Smooth muscle cell (in vitro differentiated cells): ENCODE data around the gene COX4I2. TPM values are rescaled to one million over a fixed set of nuclear protein-coding genes. Genes with fewer than 3 reads are reported as not detected.

Experiments
- DNase-seq: peaks from one replicate; lab custom pipeline; 2025; ENCODE audit not compliant: unreplicated experiment; lab: John Stamatoyannopoulos, UW
- H2AFZ ChIP-seq: fragments of 200-600 bp; sonication (generic); 2 replicates; pipeline ENCODE4 v1.6.0; 2016; ENCODE audit warnings: antibody characterized with exemption, low read depth, mild to moderate bottlenecking
- H3F3A ChIP-seq: fragments of 200-600 bp; sonication (generic); 2 replicates; pipeline ENCODE4 v1.6.0; 2017; ENCODE audit warnings: antibody characterized with exemption, low read depth
- H3K27ac ChIP-seq: fragments of 200-600 bp; sonication (generic); 2 replicates; pipeline ENCODE4 v1.5.1; 2016; ENCODE audit warnings: low read depth, mild to moderate bottlenecking
- H3K27me3 ChIP-seq: fragments of 200-600 bp; sonication (generic); 2 replicates; pipeline ENCODE4 v1.6.1; 2016; ENCODE audit warnings: low read depth, mild to moderate bottlenecking
- H3K36me3 ChIP-seq: fragments of 200-600 bp; sonication (generic); 2 replicates; pipeline ENCODE4 v1.5.1; 2016; ENCODE audit warnings: low read depth
- H3K4me1 ChIP-seq: fragments of 200-600 bp; sonication (generic); 2 replicates; pipeline ENCODE4 v1.5.1; 2016; ENCODE audit warnings: low read depth
- H3K4me2 ChIP-seq: fragments of 200-600 bp; sonication (generic); 2 replicates; pipeline ENCODE4 v1.6.0; 2016; ENCODE audit warnings: mild to moderate bottlenecking
- H3K4me3 ChIP-seq: fragments of 200-600 bp; sonication (generic); 2 replicates; pipeline ENCODE4 v1.5.1; 2016; ENCODE audit warnings: mild to moderate bottlenecking
- H3K79me2 ChIP-seq: fragments of 200-600 bp; sonication (generic); 2 replicates; pipeline ENCODE4 v1.6.0; 2016; ENCODE audit warnings: low read depth, mild to moderate bottlenecking
- H3K9ac ChIP-seq: fragments of 200-600 bp; sonication (generic); 2 replicates; pipeline ENCODE4 v1.6.0; 2016; ENCODE audit warnings: low read depth
- H3K9me3 ChIP-seq: fragments of 200-600 bp; sonication (generic); replicated peaks from 2 replicates; pipeline ENCODE4 v1.5.1; 2016; ENCODE audit warnings: low read depth
- H4K20me1 ChIP-seq: fragments of 200-600 bp; sonication (generic); 2 replicates; pipeline ENCODE4 v1.6.0; 2016; ENCODE audit warnings: low read depth
- WGBS: methylation state at CpG from one replicate; pipeline ENCODE4 v1.1.7; 2016; ENCODE audit warnings: low lambda C conversion rate; 5-methylcytosine and 5-hydroxymethylcytosine counted together
- polyA plus RNA-seq: library from polyadenylated mRNA; unstranded; fragments of >200 nt; fragmentation: Nextera tagmentation; extraction: Ambion mirVana; gene quantifications from 2 replicates; pipeline ENCODE4 v1.2.1, GENCODE V29; 2016
- total RNA-seq: library from RNA; depleted of rRNA; stranded (reverse); fragments of >200 nt; gene quantifications from 2 replicates; pipeline ENCODE4 v1.2.3, GENCODE V29; 2014
- TF ChIP-seq, protein P1 (sequence below): fragments of 200-600 bp; sonication (generic); IDR thresholded peaks from 2 replicates; pipeline ENCODE4 v1.5.1; 2017; ENCODE audit warnings: borderline replicate concordance, mild to moderate bottlenecking, antibody characterized with exemption; ENCODE audit not compliant: insufficient read depth, poor library complexity, severe bottlenecking

The COX4I2 gene
- total and polyA plus RNA-seq, 2 experiments from 2014 or later = 0.80 TPM; not detected in 1

DNA sequence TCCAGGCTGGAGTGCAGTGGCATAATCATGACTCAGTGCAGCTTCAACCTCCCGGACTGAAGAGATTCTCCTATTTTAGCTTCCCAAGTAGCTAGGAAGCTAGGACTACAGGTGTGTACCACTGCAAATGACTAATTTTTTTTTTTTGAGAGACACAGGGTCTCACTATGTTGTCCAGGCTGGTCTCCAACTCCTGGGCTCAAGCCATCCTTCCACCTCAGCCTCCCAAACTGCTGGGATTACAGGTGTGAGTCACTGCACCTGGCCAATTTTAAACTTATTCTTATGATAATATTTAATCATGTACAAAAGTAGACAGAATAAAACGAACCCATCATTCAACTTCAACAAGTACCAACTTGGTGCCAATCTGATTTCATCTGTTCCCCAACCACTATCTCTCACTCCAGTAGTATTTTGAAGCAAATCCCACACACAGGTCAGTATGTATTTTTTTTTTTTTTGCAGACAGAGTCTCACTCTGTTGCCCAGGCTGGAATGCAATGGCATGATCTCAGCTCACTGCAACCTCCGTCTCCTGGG lies 52.5 kb downstream of the COX4I2 start:
- H3K9ac ChIP-seq = no peak overlapping the region
- no peaks in the 10 kb centered on the region for H3F3A ChIP-seq
- H3K4me3 ChIP-seq = no peak overlapping the region
- no peak for DNase-seq
- H4K20me1 ChIP-seq = peaks cover 26% of the 10 kb centered on the region
- no peaks in the 10 kb centered on the region for H3K27me3 ChIP-seq
- H3K36me3 ChIP-seq = no peaks in the 10 kb centered on the region
- no peaks in the 10 kb centered on the region for H3K9me3 ChIP-seq
- no peak overlapping the region for H3K4me2 ChIP-seq
- WGBS = 92% methylated on average over 3 of the region's 3 CpGs
- TF ChIP-seq, protein P1, sequence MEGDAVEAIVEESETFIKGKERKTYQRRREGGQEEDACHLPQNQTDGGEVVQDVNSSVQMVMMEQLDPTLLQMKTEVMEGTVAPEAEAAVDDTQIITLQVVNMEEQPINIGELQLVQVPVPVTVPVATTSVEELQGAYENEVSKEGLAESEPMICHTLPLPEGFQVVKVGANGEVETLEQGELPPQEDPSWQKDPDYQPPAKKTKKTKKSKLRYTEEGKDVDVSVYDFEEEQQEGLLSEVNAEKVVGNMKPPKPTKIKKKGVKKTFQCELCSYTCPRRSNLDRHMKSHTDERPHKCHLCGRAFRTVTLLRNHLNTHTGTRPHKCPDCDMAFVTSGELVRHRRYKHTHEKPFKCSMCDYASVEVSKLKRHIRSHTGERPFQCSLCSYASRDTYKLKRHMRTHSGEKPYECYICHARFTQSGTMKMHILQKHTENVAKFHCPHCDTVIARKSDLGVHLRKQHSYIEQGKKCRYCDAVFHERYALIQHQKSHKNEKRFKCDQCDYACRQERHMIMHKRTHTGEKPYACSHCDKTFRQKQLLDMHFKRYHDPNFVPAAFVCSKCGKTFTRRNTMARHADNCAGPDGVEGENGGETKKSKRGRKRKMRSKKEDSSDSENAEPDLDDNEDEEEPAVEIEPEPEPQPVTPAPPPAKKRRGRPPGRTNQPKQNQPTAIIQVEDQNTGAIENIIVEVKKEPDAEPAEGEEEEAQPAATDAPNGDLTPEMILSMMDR = no peak
- no peak overlapping the region for H2AFZ ChIP-seq
- H3K4me1 ChIP-seq = peaks cover 12% of the 10 kb centered on the region
- peaks cover 54% of the 10 kb centered on the region for H3K79me2 ChIP-seq
- no peak overlapping the region for H3K27ac ChIP-seq

DNA sequence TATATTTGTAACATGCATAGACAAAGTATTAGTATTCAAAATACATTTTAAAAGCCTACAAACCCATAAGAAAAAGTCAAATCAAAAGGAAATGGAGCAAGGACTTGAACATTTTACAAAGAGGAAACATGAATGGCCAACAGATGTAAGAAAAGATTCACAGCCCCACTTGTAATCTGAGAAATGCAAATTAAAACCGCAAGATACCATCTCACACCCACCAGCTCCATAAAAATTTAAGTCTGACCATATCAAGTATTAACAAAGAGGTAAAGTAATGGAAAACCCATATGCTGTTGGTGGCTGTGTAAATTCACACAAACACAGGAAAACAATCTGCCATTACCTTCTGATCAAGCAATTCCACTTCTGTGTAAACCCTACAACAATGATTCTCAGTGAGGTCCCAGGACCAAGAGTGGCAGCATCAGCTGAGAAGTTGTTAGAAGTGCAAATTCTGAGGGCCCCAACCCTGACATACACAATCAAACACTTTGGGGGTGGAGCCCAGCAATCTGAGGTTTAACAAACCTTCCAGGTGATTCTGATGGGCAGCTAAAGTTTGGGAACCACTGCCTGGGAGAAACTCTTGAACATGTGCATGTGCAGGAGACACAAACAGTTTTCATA lies 54.0 kb downstream of the COX4I2 start:
- 51% methylated on average over 1 of the region's 1 CpG for WGBS
- H4K20me1 ChIP-seq = peaks cover 21% of the 10 kb centered on the region
- DNase-seq = no peak
- H2AFZ ChIP-seq = no peak overlapping the region
- no peaks in the 10 kb centered on the region for H3K27me3 ChIP-seq
- H3K9ac ChIP-seq = no peak overlapping the region
- peaks cover 66% of the 10 kb centered on the region for H3K79me2 ChIP-seq
- no peak overlapping the region for H3K27ac ChIP-seq
- no peaks in the 10 kb centered on the region for H3F3A ChIP-seq
- TF ChIP-seq, protein P1 = no peak
- H3K9me3 ChIP-seq = no peaks in the 10 kb centered on the region
- no peaks in the 10 kb centered on the region for H3K36me3 ChIP-seq
- peaks cover 12% of the 10 kb centered on the region for H3K4me1 ChIP-seq
- H3K4me2 ChIP-seq = peak overlapping the region; percentile 26
- H3K4me3 ChIP-seq = no peak overlapping the region

DNA sequence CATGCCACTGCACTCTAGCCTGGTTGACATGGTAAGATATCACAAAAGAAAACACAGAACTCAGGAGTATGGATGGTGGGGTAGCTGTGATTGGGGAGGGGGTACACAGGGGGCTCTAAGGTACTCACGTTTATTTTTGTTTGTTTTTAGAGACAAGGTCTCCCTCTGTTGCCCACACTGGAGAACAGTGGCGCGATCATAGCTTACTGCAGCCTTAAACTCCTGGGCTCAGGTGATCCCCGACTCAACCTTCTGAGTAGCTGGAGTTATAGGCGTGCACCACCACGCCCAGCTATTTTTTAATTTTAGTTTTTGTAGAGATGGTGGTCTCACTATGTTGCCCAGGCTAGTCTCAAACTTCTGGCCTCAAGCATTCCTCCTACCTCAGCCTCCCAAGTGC lies 55.7 kb downstream of the COX4I2 start:
- DNase-seq = no peak
- Histone ChIP-seq H3K4me3 (no peak overlapping the region), H3K9me3 (no peaks in the 10 kb centered on the region), H3K4me2 (no peak overlapping the region), H3K9ac (no peak overlapping the region), H3K27me3 (no peaks in the 10 kb centered on the region), H3K27ac (no peak overlapping the region), H3K36me3 (no peaks in the 10 kb centered on the region), H3F3A (peaks cover under 1% of the 10 kb centered on the region), H2AFZ (no peak overlapping the region), H3K4me1 (peaks cover 12% of the 10 kb centered on the region), H4K20me1 (peaks cover 21% of the 10 kb centered on the region), H3K79me2 (peaks cover 59% of the 10 kb centered on the region)
- TF ChIP-seq, protein P1 = no peak
- WGBS = 92% methylated on average over 6 of the region's 6 CpGs
